RWPE2 (cell line): ENCODE data around the gene SNX6.
"Not testable (repeated sequence)": the region's sequence is repeated elsewhere in the genome, so short reads cannot be mapped to it uniquely, and the experiment has no call there.

Source experiments
- ATAC-seq: fragments of 200-7000 bp; cut with Tn5 transposase; 3 replicates; pipeline ENCODE4 v1.9.1; 2021; ENCODE audit warnings: low read depth
- DNase-seq: peaks from one replicate; pipeline ENCODE4 v3.0.0-alpha.2; 2020; ENCODE audit warnings: low spot score
- H3K27ac ChIP-seq: fragments of 450-650 bp; 2 replicates; pipeline ENCODE4 v1.5.1; 2017; ENCODE audit warnings: mild to moderate bottlenecking; ENCODE audit not compliant: poor library complexity, severe bottlenecking
- H3K27me3 ChIP-seq: fragments of 250-450 bp; sonication (Bioruptor Pico); 2 replicates; pipeline ENCODE4 v1.5.1; 2021; ENCODE audit warnings: mild to moderate bottlenecking, moderate library complexity; ENCODE audit not compliant: insufficient read depth, poor library complexity, severe bottlenecking
- H3K36me3 ChIP-seq: fragments of 250-450 bp; sonication (Bioruptor Pico); 2 replicates; pipeline ENCODE4 v1.5.1; 2020; ENCODE audit warnings: low read depth, mild to moderate bottlenecking, moderate library complexity
- H3K4me1 ChIP-seq: fragments of 250-450 bp; sonication (Bioruptor Pico); 2 replicates; pipeline ENCODE4 v1.5.1; 2021; ENCODE audit warnings: mild to moderate bottlenecking, moderate library complexity; ENCODE audit not compliant: insufficient read depth, poor library complexity, severe bottlenecking
- H3K4me3 ChIP-seq: fragments of 250-450 bp; sonication (Bioruptor Pico); 2 replicates; pipeline ENCODE4 v1.5.1; 2021; ENCODE audit warnings: mild to moderate bottlenecking, moderate library complexity; ENCODE audit not compliant: severe bottlenecking
- H3K9me3 ChIP-seq: fragments of 250-450 bp; sonication (Bioruptor Pico); 2 replicates; pipeline ENCODE4 v1.5.1; 2021; ENCODE audit warnings: mild to moderate bottlenecking, moderate library complexity; ENCODE audit not compliant: severe bottlenecking
- CTCF ChIP-seq: fragments of 450-650 bp; IDR thresholded peaks from one replicate; pipeline ENCODE4 v1.5.1; 2017; ENCODE audit warnings: mild to moderate bottlenecking, moderate library complexity; ENCODE audit not compliant: poor library complexity, severe bottlenecking

SNX6 gene

GRCh38 chr14:34649344-34649743 lies 19.4 kb upstream of the SNX6 start:
- Histone ChIP-seq H3K4me1 (peaks cover 24% of the 10 kb centered on the region), H3K27me3 (no peaks in the 10 kb centered on the region), H3K36me3 (no peaks in the 10 kb centered on the region), H3K27ac (peak overlapping the region; percentile 99), H3K4me3 (no peak overlapping the region), H3K9me3 (no peaks in the 10 kb centered on the region)
- peak; percentile 56 for ATAC-seq
- DNase-seq, result no peak
- TF ChIP-seq CTCF, result no peak

GRCh38 chr14:34646570-34647255 lies 16.8 kb upstream of the SNX6 start:
- Histone ChIP-seq H3K4me1 (peaks cover 24% of the 10 kb centered on the region), H3K27ac (no peak overlapping the region), H3K4me3 (no peak overlapping the region), H3K27me3 (no peaks in the 10 kb centered on the region), H3K9me3 (no peaks in the 10 kb centered on the region), H3K36me3 (no peaks in the 10 kb centered on the region)
- TF ChIP-seq CTCF, result no peak
- ATAC-seq (no peak), DNase-seq (no peak)

GRCh38 chr14:34643361-34643760 lies 13.4 kb upstream of the SNX6 start:
- no peak for TF ChIP-seq CTCF
- ATAC-seq (no peak), DNase-seq (no peak)
- Histone ChIP-seq H3K27me3 (no peaks in the 10 kb centered on the region), H3K4me3 (no peak overlapping the region), H3K9me3 (no peaks in the 10 kb centered on the region), H3K4me1 (no peaks in the 10 kb centered on the region), H3K36me3 (no peaks in the 10 kb centered on the region), H3K27ac (no peak overlapping the region)

- H3K27me3 ChIP-seq, result no peaks in the 10 kb centered on the region
- ATAC-seq, result no peak
- H3K9me3 ChIP-seq, result no peaks in the 10 kb centered on the region
- H3K27ac ChIP-seq, result no peak overlapping the region
- no peak for DNase-seq
- H3K4me3 ChIP-seq, result no peak overlapping the region
- no peaks in the 10 kb centered on the region for H3K36me3 ChIP-seq
- H3K4me1 ChIP-seq, result no peaks in the 10 kb centered on the region
- no peak for TF ChIP-seq CTCF
Observed at GRCh38 chr14:34642595-34642994, 12.6 kb upstream of the SNX6 start.

GRCh38 chr14:34640826-34641225 lies 10.9 kb upstream of the SNX6 start:
- TF ChIP-seq CTCF, result no peak
- Histone ChIP-seq H3K9me3 (no peaks in the 10 kb centered on the region), H3K4me3 (no peak overlapping the region), H3K36me3 (no peaks in the 10 kb centered on the region), H3K27me3 (no peaks in the 10 kb centered on the region), H3K27ac (no peak overlapping the region), H3K4me1 (no peaks in the 10 kb centered on the region)
- no peak for DNase-seq
- no peak for ATAC-seq

- not testable (repeated sequence) for H3K9me3 ChIP-seq, H3K36me3 ChIP-seq, DNase-seq, H3K4me1 ChIP-seq, H3K27me3 ChIP-seq, H3K4me3 ChIP-seq, H3K27ac ChIP-seq, ATAC-seq
Observed at GRCh38 chr14:34634360-34634771, 4.4 kb upstream of the SNX6 start.
